Measurements from ENCODE around the gene IRAK2.

DNA sequence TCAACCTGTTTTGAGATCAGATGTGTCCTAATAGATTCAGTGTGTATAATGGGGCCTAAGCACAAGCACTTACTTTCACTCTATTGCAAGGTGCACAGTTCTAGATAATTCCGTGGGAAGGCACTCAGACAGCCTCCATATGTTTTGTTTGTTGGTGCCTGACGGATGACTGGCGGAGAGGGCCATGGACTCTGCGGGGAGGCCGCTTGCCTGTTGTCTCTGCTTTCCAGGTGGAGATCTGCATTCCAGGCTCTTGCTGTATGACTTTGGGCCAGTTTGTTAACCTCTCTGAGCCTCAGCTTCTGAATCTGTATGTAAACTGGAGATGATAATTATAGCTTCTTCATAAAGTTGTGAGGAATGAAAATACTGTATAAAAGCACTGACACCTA is 1.5 kb downstream of the IRAK2 start:
- TF ChIP-seq, protein P1, sequence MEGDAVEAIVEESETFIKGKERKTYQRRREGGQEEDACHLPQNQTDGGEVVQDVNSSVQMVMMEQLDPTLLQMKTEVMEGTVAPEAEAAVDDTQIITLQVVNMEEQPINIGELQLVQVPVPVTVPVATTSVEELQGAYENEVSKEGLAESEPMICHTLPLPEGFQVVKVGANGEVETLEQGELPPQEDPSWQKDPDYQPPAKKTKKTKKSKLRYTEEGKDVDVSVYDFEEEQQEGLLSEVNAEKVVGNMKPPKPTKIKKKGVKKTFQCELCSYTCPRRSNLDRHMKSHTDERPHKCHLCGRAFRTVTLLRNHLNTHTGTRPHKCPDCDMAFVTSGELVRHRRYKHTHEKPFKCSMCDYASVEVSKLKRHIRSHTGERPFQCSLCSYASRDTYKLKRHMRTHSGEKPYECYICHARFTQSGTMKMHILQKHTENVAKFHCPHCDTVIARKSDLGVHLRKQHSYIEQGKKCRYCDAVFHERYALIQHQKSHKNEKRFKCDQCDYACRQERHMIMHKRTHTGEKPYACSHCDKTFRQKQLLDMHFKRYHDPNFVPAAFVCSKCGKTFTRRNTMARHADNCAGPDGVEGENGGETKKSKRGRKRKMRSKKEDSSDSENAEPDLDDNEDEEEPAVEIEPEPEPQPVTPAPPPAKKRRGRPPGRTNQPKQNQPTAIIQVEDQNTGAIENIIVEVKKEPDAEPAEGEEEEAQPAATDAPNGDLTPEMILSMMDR (IDR thresholded peaks at IDR 0.05) = no peak
- TF ChIP-seq POLR2AphosphoS5 (IDR thresholded peaks at IDR 0.05; ENCODE audit: low read depth, low read length) = no peak

Data from Panc1 (cell line).